Peyer's patch (tissue), 4 donors: ENCODE results near the gene COL6A1.

Experiments used
- POLR2A ChIP-seq, 2 donors: fragments of 450-650 bp; IDR thresholded peaks; one replicate each; pipeline ENCODE4 v1.5.1; 2017; ENCODE audit warnings: antibody characterized with exemption in 2 of 2, mild to moderate bottlenecking in 2 of 2, moderate library complexity in 2 of 2
- TF ChIP-seq, protein P1 (sequence below), 6 experiments: fragments of 450-650 bp in 4 of 6; fragments of 200-600 bp in 2 of 6; sonication (generic) in 1 of 6; IDR thresholded peaks; one replicate each; pipeline ENCODE4 v1.5.1; 2017 to 2019; ENCODE audit warnings: antibody characterized with exemption in 6 of 6, mild to moderate bottlenecking in 3 of 6, moderate library complexity in 1 of 6

DNA sequence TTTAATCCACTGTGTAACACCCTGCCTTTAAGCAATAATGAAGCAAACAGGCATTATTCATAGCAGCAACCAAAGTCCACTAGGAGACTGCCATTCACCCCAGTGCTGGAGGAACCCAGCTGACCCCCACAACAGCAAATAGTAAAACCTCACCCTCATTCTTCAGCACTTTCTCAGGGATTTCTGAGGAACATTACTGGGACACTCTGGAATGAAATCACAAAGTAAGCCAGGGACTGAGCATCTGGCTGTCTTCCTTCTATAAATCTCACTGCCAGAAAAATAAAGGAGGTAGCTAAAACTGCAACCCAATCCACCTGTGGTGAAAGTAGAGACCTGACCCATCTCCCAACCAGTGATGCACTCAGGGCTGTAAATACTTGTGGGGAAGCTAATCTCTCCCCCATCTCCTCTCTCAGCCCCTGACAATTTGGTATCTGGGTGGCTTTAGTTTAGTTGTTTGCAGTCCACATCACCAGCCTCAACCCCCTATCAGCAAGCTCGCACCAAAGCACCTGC is 47.1 kb downstream of the COL6A1 start:
- TF ChIP-seq, protein P1, sequence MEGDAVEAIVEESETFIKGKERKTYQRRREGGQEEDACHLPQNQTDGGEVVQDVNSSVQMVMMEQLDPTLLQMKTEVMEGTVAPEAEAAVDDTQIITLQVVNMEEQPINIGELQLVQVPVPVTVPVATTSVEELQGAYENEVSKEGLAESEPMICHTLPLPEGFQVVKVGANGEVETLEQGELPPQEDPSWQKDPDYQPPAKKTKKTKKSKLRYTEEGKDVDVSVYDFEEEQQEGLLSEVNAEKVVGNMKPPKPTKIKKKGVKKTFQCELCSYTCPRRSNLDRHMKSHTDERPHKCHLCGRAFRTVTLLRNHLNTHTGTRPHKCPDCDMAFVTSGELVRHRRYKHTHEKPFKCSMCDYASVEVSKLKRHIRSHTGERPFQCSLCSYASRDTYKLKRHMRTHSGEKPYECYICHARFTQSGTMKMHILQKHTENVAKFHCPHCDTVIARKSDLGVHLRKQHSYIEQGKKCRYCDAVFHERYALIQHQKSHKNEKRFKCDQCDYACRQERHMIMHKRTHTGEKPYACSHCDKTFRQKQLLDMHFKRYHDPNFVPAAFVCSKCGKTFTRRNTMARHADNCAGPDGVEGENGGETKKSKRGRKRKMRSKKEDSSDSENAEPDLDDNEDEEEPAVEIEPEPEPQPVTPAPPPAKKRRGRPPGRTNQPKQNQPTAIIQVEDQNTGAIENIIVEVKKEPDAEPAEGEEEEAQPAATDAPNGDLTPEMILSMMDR (IDR thresholded peaks at IDR 0.05): no peak
- no peak for TF ChIP-seq POLR2A (IDR thresholded peaks at IDR 0.05)
